Activated T-helper 17 cell treated with anti-CD3 and anti-CD28 coated beads, Interleukin-2, amount 50 U/mL, for 72 hours (primary cell): Measurements from ENCODE around the gene CCDC183. TPM values are rescaled to one million over a fixed set of nuclear protein-coding genes. Genes with fewer than 3 reads are reported as not detected.

ENCODE experiments used
- ATAC-seq: fragments of 150-1000 bp; cut with Tn5 transposase; replicated peaks from 2 replicates; pipeline ENCODE4 v1.10.0; 2021; ENCODE audit warnings: mild to moderate bottlenecking, moderate library complexity
- H3K27ac Mint-ChIP-seq: one replicate; pipeline ENCODE4 v1.8.0; 2022; ENCODE audit warnings: mixed read lengths
- H3K27me3 Mint-ChIP-seq: one replicate; pipeline ENCODE4 v1.8.0; 2022; ENCODE audit warnings: mixed read lengths
- H3K36me3 Mint-ChIP-seq: one replicate; pipeline ENCODE4 v1.8.0; 2022; ENCODE audit warnings: low read depth, mild to moderate bottlenecking, mixed read lengths
- H3K4me1 Mint-ChIP-seq: one replicate; pipeline ENCODE4 v1.8.0; 2022; ENCODE audit warnings: mixed read lengths
- H3K4me3 Mint-ChIP-seq: one replicate; pipeline ENCODE4 v1.8.0; 2022; ENCODE audit warnings: mild to moderate bottlenecking, mixed read lengths
- H3K9me3 Mint-ChIP-seq: one replicate; pipeline ENCODE4 v1.8.0; 2022; ENCODE audit warnings: mixed read lengths
- total RNA-seq, 2 donors: library from RNA; stranded (reverse); gene quantifications; one replicate each; pipeline ENCODE4 v1.2.3, GENCODE V29; 2022

Gene CCDC183
- total RNA-seq, 2 donors from 2014 or later: 0.41 to 2.1 TPM

GRCh38 chr9:136854842-136855460, 58.8 kb downstream of the CCDC183 start:
- Mint-ChIP-seq H3K27me3 (no peaks in the 10 kb centered on the region), H3K4me1 (no peaks in the 10 kb centered on the region), H3K36me3 (peaks cover 17% of the 10 kb centered on the region), H3K27ac (no peak overlapping the region), H3K4me3 (no peak overlapping the region), H3K9me3 (no peaks in the 10 kb centered on the region)
- no peak for ATAC-seq

- no peak for ATAC-seq
- Mint-ChIP-seq H3K4me1 (no peaks in the 10 kb centered on the region), H3K27me3 (no peaks in the 10 kb centered on the region), H3K36me3 (peaks cover 14% of the 10 kb centered on the region), H3K27ac (no peak overlapping the region), H3K9me3 (no peaks in the 10 kb centered on the region), H3K4me3 (no peak overlapping the region)
Measured at GRCh38 chr9:136855461-136856078, 59.4 kb downstream of the CCDC183 start.

- ATAC-seq: no peak
- Mint-ChIP-seq H3K27me3 (no peaks in the 10 kb centered on the region), H3K9me3 (no peaks in the 10 kb centered on the region), H3K4me3 (no peak overlapping the region), H3K4me1 (no peaks in the 10 kb centered on the region), H3K27ac (no peak overlapping the region), H3K36me3 (peaks cover 11% of the 10 kb centered on the region)
Measured at GRCh38 chr9:136856079-136856476, 59.9 kb downstream of the CCDC183 start.

GRCh38 chr9:136856541-136857141, 60.5 kb downstream of the CCDC183 start:
- Mint-ChIP-seq H3K4me1 (no peaks in the 10 kb centered on the region), H3K4me3 (no peak overlapping the region), H3K27me3 (no peaks in the 10 kb centered on the region), H3K36me3 (peaks cover 10% of the 10 kb centered on the region), H3K27ac (no peak overlapping the region), H3K9me3 (no peaks in the 10 kb centered on the region)
- ATAC-seq: no peak

GRCh38 chr9:136857166-136857565, 61.0 kb downstream of the CCDC183 start:
- Mint-ChIP-seq H3K36me3 (peaks cover 15% of the 10 kb centered on the region), H3K9me3 (no peaks in the 10 kb centered on the region)

More at GRCh38 chr9:136857166-136857565, 61.0 kb downstream of the CCDC183 start:
- H3K27ac Mint-ChIP-seq: no peak overlapping the region
- H3K4me3 Mint-ChIP-seq: no peak overlapping the region
- no peaks in the 10 kb centered on the region for H3K27me3 Mint-ChIP-seq
- ATAC-seq: no peak
- no peaks in the 10 kb centered on the region for H3K4me1 Mint-ChIP-seq

Other genes with a start within 250 kb of the CCDC183 start
- gene EGFL7, start 133.4 kb upstream of the CCDC183 start, total RNA-seq: 1 to 10 TPM in 1 of 2 donors, under 1 TPM in 1; 0.78 to 1.0 TPM
- gene AGPAT2, start 108.9 kb upstream of the CCDC183 start, total RNA-seq: 10 to 100 TPM; 14.6 to 15.6 TPM
- not detected for gene DIPK1B, start 83.8 kb upstream of the CCDC183 start, total RNA-seq
- gene LCN10, start 53.4 kb upstream of the CCDC183 start, total RNA-seq: 1 to 10 TPM; 1.0 to 1.8 TPM
- gene LCN6, start 47.8 kb upstream of the CCDC183 start, total RNA-seq: not detected
- not detected for gene LCN8, start 38.1 kb upstream of the CCDC183 start, total RNA-seq
- not detected for gene LCN15, start 31.8 kb upstream of the CCDC183 start, total RNA-seq
- gene TMEM141, start 5.0 kb upstream of the CCDC183 start, total RNA-seq: 10 to 100 TPM; 30.1 to 30.7 TPM
- 100 to 1,000 TPM in 1 of 2 donors, 10 to 100 TPM in 1; 51.5 to 108 TPM for gene RABL6, start 11.6 kb downstream of the CCDC183 start, total RNA-seq
- gene AJM1, start 46.1 kb downstream of the CCDC183 start, total RNA-seq: 10 to 100 TPM in 1 of 2 donors, 1 to 10 TPM in 1; 4.3 to 12.9 TPM
- 100 to 1,000 TPM; 138 to 194 TPM for gene PHPT1, start 53.1 kb downstream of the CCDC183 start, total RNA-seq
- gene MAMDC4, start 56.0 kb downstream of the CCDC183 start, total RNA-seq: 10 to 100 TPM; 18.6 to 27.4 TPM
- gene EDF1, start 70.0 kb downstream of the CCDC183 start, total RNA-seq: 100 to 1,000 TPM; 221 to 265 TPM
- 10 to 100 TPM; 54.4 to 56.8 TPM for gene TRAF2, start 90.2 kb downstream of the CCDC183 start, total RNA-seq
- gene FBXW5, start 148.4 kb downstream of the CCDC183 start, total RNA-seq: 10 to 100 TPM; 91.0 to 99.2 TPM
- 1 to 10 TPM in 1 of 2 donors, not detected in 1; 3.1 TPM for gene C8G, start 148.9 kb downstream of the CCDC183 start, total RNA-seq
- 1 to 10 TPM in 1 of 2 donors, under 1 TPM in 1; 0.54 to 2.4 TPM for gene LCN12, start 155.9 kb downstream of the CCDC183 start, total RNA-seq
- 1 to 10 TPM in 1 of 2 donors, not detected in 1; 1.3 TPM for gene PTGDS, start 181.2 kb downstream of the CCDC183 start, total RNA-seq
- gene LCNL1, start 186.7 kb downstream of the CCDC183 start, total RNA-seq: under 1 TPM in 1 of 2 donors, not detected in 1; 0.11 TPM
- gene PAXX, start 196.1 kb downstream of the CCDC183 start, total RNA-seq: 10 to 100 TPM; 31.1 to 49.1 TPM
- gene CLIC3, start 200.2 kb downstream of the CCDC183 start, total RNA-seq: under 1 TPM in 1 of 2 donors, not detected in 1; 0.26 TPM
- gene ABCA2, start 231.9 kb downstream of the CCDC183 start, total RNA-seq: 10 to 100 TPM; 43.0 to 63.9 TPM
- gene FUT7, start 235.8 kb downstream of the CCDC183 start, total RNA-seq: 10 to 100 TPM; 12.1 to 27.9 TPM
- 10 to 100 TPM; 66.3 to 96.1 TPM for gene NPDC1, start 249.8 kb downstream of the CCDC183 start, total RNA-seq